GM23338 (cell line): Measurements from ENCODE around the gene DVL2. TPM values are rescaled to one million over a fixed set of nuclear protein-coding genes. Genes with fewer than 3 reads are reported as not detected.

Experiments used
- ATAC-seq: fragments of 200-7000 bp; cut with Tn5 transposase; 3 replicates; pipeline ENCODE4 v1.9.1; 2020
- DNase-seq: peaks from one replicate; pipeline ENCODE4 v3.0.0-alpha.2; 2015; ENCODE audit warnings: low spot score
- H2AFZ ChIP-seq: fragments of 200-600 bp; sonication (generic); 2 replicates; pipeline ENCODE4 v1.8.0; 2016; ENCODE audit warnings: antibody characterized with exemption, mild to moderate bottlenecking, moderate library complexity
- H3F3A ChIP-seq: fragments of 200-600 bp; sonication (generic); replicated peaks from 2 replicates; pipeline ENCODE4 v1.8.0; 2017; ENCODE audit warnings: antibody characterized with exemption, mixed run types, low read depth
- H3K27ac ChIP-seq: fragments of 200-600 bp; sonication (generic); 2 replicates; pipeline ENCODE4 v1.6.1; 2016; ENCODE audit warnings: low read depth
- H3K27me3 ChIP-seq: fragments of 200-600 bp; sonication (generic); 2 replicates; pipeline ENCODE4 v1.8.0; 2016; ENCODE audit warnings: mild to moderate bottlenecking, mixed run types, moderate library complexity; ENCODE audit not compliant: insufficient read depth
- H3K36me3 ChIP-seq: fragments of 200-600 bp; sonication (generic); 2 replicates; pipeline ENCODE4 v1.8.0; 2016; ENCODE audit warnings: mild to moderate bottlenecking; ENCODE audit not compliant: insufficient read depth
- H3K4me1 ChIP-seq: fragments of 200-600 bp; sonication (generic); 2 replicates; pipeline ENCODE4 v1.8.0; 2016; ENCODE audit warnings: mild to moderate bottlenecking, moderate library complexity; ENCODE audit not compliant: insufficient read depth
- H3K4me2 ChIP-seq: fragments of 200-600 bp; sonication (generic); 2 replicates; pipeline ENCODE4 v1.7.1; 2017; ENCODE audit warnings: mixed run types
- H3K4me3 ChIP-seq: fragments of 200-600 bp; sonication (generic); 2 replicates; pipeline ENCODE4 v1.6.1; 2016; ENCODE audit warnings: mixed run types
- H3K79me2 ChIP-seq: fragments of 200-600 bp; sonication (generic); replicated peaks from 2 replicates; pipeline ENCODE4 v1.8.0; 2017; ENCODE audit warnings: mild to moderate bottlenecking; ENCODE audit not compliant: insufficient read depth
- H3K9me2 ChIP-seq: fragments of 200-600 bp; sonication (generic); 2 replicates; pipeline ENCODE4 v1.8.0; 2017; ENCODE audit not compliant: insufficient read depth
- H4K20me1 ChIP-seq: fragments of 200-600 bp; sonication (generic); replicated peaks from 2 replicates; pipeline ENCODE4 v1.8.0; 2017; ENCODE audit warnings: mild to moderate bottlenecking; ENCODE audit not compliant: insufficient read depth
- H3K27ac Mint-ChIP-seq: 2 replicates; pipeline ENCODE4 v1.8.0; 2020; ENCODE audit warnings: inconsistent platforms, mild to moderate bottlenecking, moderate library complexity, mixed read lengths
- H3K27me3 Mint-ChIP-seq: 3 replicates; pipeline ENCODE4 v1.8.0; 2022; ENCODE audit warnings: low read depth, mild to moderate bottlenecking, moderate library complexity, mixed read lengths, inconsistent platforms; ENCODE audit not compliant: insufficient read depth, poor library complexity
- H3K36me3 Mint-ChIP-seq: 3 replicates; pipeline ENCODE4 v1.8.0; 2021; ENCODE audit warnings: low read depth, mild to moderate bottlenecking, inconsistent platforms, moderate library complexity, mixed read lengths
- H3K4me1 Mint-ChIP-seq: 3 replicates; pipeline ENCODE4 v1.8.0; 2020; ENCODE audit warnings: mild to moderate bottlenecking, inconsistent platforms, mixed read lengths
- H3K4me3 Mint-ChIP-seq: 3 replicates; pipeline ENCODE4 v1.8.0; 2021; ENCODE audit warnings: moderate library complexity, mild to moderate bottlenecking, inconsistent platforms, mixed read lengths
- H3K9me3 Mint-ChIP-seq: 3 replicates; pipeline ENCODE4 v1.8.0; 2020; ENCODE audit warnings: moderate library complexity, mild to moderate bottlenecking, inconsistent platforms, mixed read lengths
- CREB1 ChIP-seq: fragments of 250-450 bp; sonication (Bioruptor Pico); IDR thresholded peaks from 2 replicates; pipeline ENCODE4 v1.5.0; 2020; ENCODE audit warnings: low read depth, mild to moderate bottlenecking, moderate library complexity
- EZH2phosphoT487 ChIP-seq: fragments of 200-600 bp; sonication (generic); IDR thresholded peaks from one replicate; pipeline ENCODE4 v1.8.1; 2018; ENCODE audit warnings: antibody characterized with exemption; ENCODE audit not compliant: unreplicated experiment
- JUNB ChIP-seq: IDR thresholded peaks from one replicate; pipeline ENCODE4 v1.6.1; 2016; ENCODE audit warnings: antibody characterized with exemption; ENCODE audit not compliant: unreplicated experiment
- NANOG ChIP-seq: IDR thresholded peaks from 2 replicates; pipeline ENCODE4 v1.6.1; 2016; ENCODE audit warnings: antibody characterized with exemption, borderline replicate concordance
- STAT1 ChIP-seq: IDR thresholded peaks from one replicate; pipeline ENCODE4 v1.6.1; 2016; ENCODE audit warnings: antibody characterized with exemption; ENCODE audit not compliant: unreplicated experiment
- ZNF114 ChIP-seq: fragments of 250-450 bp; sonication (Bioruptor Pico); IDR thresholded peaks from 2 replicates; pipeline ENCODE4 v1.5.0; 2020; ENCODE audit warnings: mild to moderate bottlenecking, moderate library complexity
- ZNF331 ChIP-seq: fragments of 250-450 bp; sonication (Bioruptor Pico); IDR thresholded peaks from 2 replicates; pipeline ENCODE4 v1.5.0; 2020; ENCODE audit warnings: low read depth, mild to moderate bottlenecking, moderate library complexity
- polyA plus RNA-seq: library from polyadenylated mRNA; unstranded; fragments of >200 nt; fragmentation: Nextera tagmentation; extraction: Ambion mirVana; gene quantifications from 2 replicates; pipeline ENCODE4 v1.2.1, GENCODE V29; 2016
- total RNA-seq: library from RNA; depleted of rRNA; stranded (reverse); fragments of >200 nt; shearing (Covaris generic); gene quantifications from 2 replicates; pipeline ENCODE4 v1.2.3, GENCODE V29; 2014
- TF ChIP-seq, protein P1 (sequence below): fragments of 250-450 bp; sonication (Bioruptor Pico); IDR thresholded peaks from 2 replicates; pipeline ENCODE4 v1.5.0; 2020; ENCODE audit warnings: mild to moderate bottlenecking, moderate library complexity

Gene DVL2
- total and polyA plus RNA-seq, 2 experiments from 2014 or later: 19.7 to 80.6 TPM

DNA sequence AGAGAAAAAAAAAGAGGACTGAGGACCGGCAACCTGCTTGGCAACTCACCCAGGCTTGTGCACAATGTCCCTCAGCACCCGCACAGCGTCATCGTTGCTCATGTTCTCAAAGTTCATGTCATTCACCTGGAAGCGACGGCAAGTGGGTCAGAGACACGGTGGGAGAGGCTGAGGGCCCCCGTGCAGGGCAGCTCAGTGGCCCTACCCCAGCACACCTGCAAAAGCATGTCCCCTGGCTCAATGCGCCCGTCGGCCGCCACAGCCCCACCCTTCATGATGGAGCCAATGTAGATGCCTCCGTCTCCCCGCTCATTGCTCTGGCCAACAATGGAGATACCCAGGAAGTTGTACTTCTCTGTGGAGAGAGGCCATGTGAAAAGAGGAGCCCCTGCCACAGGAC, 5.4 kb downstream of the DVL2 start (continued):
- TF ChIP-seq, protein P1, sequence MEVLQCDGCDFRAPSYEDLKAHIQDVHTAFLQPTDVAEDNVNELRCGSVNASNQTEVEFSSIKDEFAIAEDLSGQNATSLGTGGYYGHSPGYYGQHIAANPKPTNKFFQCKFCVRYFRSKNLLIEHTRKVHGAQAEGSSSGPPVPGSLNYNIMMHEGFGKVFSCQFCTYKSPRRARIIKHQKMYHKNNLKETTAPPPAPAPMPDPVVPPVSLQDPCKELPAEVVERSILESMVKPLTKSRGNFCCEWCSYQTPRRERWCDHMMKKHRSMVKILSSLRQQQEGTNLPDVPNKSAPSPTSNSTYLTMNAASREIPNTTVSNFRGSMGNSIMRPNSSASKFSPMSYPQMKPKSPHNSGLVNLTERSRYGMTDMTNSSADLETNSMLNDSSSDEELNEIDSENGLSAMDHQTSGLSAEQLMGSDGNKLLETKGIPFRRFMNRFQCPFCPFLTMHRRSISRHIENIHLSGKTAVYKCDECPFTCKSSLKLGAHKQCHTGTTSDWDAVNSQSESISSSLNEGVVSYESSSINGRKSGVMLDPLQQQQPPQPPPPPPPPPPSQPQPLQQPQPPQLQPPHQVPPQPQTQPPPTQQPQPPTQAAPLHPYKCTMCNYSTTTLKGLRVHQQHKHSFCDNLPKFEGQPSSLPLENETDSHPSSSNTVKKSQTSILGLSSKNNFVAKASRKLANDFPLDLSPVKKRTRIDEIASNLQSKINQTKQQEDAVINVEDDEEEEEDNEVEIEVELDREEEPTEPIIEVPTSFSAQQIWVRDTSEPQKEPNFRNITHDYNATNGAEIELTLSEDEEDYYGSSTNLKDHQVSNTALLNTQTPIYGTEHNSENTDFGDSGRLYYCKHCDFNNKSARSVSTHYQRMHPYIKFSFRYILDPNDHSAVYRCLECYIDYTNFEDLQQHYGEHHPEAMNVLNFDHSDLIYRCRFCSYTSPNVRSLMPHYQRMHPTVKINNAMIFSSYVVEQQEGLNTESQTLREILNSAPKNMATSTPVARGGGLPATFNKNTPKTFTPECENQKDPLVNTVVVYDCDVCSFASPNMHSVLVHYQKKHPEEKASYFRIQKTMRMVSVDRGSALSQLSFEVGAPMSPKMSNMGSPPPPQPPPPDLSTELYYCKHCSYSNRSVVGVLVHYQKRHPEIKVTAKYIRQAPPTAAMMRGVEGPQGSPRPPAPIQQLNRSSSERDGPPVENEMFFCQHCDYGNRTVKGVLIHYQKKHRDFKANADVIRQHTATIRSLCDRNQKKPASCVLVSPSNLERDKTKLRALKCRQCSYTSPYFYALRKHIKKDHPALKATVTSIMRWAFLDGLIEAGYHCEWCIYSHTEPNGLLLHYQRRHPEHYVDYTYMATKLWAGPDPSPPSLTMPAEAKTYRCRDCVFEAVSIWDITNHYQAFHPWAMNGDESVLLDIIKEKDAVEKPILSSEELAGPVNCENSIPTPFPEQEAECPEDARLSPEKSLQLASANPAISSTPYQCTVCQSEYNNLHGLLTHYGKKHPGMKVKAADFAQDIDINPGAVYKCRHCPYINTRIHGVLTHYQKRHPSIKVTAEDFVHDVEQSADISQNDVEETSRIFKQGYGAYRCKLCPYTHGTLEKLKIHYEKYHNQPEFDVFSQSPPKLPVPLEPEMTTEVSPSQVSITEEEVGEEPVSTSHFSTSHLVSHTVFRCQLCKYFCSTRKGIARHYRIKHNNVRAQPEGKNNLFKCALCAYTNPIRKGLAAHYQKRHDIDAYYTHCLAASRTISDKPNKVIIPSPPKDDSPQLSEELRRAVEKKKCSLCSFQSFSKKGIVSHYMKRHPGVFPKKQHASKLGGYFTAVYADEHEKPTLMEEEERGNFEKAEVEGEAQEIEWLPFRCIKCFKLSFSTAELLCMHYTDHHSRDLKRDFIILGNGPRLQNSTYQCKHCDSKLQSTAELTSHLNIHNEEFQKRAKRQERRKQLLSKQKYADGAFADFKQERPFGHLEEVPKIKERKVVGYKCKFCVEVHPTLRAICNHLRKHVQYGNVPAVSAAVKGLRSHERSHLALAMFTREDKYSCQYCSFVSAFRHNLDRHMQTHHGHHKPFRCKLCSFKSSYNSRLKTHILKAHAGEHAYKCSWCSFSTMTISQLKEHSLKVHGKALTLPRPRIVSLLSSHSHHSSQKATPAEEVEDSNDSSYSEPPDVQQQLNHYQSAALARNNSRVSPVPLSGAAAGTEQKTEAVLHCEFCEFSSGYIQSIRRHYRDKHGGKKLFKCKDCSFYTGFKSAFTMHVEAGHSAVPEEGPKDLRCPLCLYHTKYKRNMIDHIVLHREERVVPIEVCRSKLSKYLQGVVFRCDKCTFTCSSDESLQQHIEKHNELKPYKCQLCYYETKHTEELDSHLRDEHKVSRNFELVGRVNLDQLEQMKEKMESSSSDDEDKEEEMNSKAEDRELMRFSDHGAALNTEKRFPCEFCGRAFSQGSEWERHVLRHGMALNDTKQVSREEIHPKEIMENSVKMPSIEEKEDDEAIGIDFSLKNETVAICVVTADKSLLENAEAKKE (CRISPR knock-in tag): no peak
- TF ChIP-seq STAT1 (no peak), JUNB (no peak), EZH2phosphoT487 (no peak), ZNF331 (CRISPR knock-in tag) (no peak), NANOG (no peak)

- Histone ChIP-seq H4K20me1 (peaks cover 43% of the 10 kb centered on the region), H3K36me3 (peaks cover 11% of the 10 kb centered on the region; the same call in 1 of the 2 replicates), H3K4me3 (no peak overlapping the region), H3K27me3 (no peaks in the 10 kb centered on the region), H3K27ac (no peak overlapping the region), H3K4me1 (no peaks in the 10 kb centered on the region), H3K79me2 (peaks cover 22% of the 10 kb centered on the region), H2AFZ (no peak overlapping the region), H3K9me2 (no peaks in the 10 kb centered on the region), H3F3A (peaks cover 9% of the 10 kb centered on the region; the same call in 1 of the 2 replicates), H3K4me2 (no peak overlapping the region)
- Mint-ChIP-seq H3K36me3 (peaks cover 81% of the 10 kb centered on the region), H3K4me3 (no peak overlapping the region), H3K27me3 (peaks cover 26% of the 10 kb centered on the region), H3K4me1 (peaks cover 6% of the 10 kb centered on the region), H3K27ac (no peak overlapping the region), H3K9me3 (no peaks in the 10 kb centered on the region)
- DNase-seq (no peak), ATAC-seq (no peak)
- no peak for TF ChIP-seq NANOG
- TF ChIP-seq STAT1: no peak
- no peak for TF ChIP-seq ZNF114
- no peak for TF ChIP-seq CREB1 (CRISPR knock-in tag)
- TF ChIP-seq, protein P1 (CRISPR knock-in tag): no peak
- no peak for TF ChIP-seq EZH2phosphoT487
Observed at GRCh38 chr17:7226721-7227710, 7.3 kb downstream of the DVL2 start.
